ENCODE results near the gene TMEM126B.
"Not testable (repeated sequence)": the region's sequence is repeated elsewhere in the genome, so short reads cannot be mapped to it uniquely, and the experiment has no call there.

Gene TMEM126B

DNA sequence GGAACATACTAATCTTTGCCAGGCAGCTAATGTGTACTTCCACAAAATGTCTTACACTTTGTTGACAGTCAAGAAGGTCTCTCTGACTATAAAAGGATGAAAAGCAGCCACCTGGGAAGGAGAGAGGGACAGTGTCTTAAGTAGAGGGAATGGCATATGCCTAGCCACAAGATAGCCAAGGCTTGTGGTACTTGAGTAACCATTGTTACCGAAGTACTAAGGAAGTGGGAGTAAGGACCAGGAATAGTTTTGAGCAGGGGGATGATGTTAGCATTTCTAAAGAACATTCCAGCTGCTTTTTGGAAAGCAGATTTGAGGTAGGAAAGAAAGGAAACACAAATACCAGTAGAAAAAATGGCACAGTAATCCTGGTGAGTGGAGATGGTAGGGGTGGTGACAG is 22.7 kb downstream of the TMEM126B start:
- no peak for DNase-seq

DNA sequence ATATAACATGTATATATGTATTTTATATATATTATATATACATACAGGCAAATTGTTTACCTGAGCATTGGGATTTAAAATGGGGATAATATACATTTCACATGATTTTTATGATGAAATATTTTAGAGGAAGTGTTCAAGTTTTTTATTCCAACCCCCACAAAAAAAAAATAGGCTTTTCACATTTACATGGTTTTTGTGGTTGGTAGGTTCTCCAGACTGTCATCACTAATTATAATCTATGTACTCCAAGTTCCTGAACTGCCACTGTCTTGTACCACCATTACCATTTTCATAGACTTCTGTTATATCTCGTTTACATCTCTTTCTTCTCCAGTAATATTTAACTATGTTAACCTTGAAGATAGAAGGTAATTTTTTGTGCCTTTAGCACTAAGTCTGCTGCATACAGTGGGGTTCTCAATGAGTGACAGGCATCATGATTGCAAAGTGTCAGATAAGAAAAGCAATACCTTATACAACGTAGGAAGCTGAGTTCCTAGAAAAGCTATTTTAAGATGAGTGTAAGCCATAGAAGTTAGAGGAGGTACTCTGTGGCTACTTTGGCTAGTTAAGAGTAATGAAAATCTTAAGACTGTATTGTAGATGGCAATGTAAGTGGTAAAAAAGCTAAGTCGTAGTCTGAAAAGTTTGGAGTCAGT is 24.5 kb downstream of the TMEM126B start:
- DNase-seq: no peak

DNA sequence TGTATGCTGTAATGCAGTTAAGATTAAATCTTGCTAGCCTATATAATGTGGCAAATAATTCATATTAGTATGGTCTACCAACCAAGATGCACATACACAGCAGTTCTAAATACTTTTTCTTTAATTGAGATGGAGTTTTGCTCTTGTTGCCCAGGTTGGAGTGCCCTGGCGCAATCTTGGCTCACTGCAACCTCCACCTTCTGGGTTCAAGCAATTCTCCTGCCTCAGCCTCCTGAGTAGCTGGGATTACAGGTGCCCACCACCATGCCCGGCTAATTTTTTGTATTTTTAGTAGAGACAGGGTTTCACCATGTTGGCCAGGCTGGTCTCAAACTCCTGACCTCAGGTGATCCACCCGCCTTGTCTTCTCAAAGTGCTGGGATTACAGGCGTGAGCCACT is 25.9 kb downstream of the TMEM126B start:
- DNase-seq: not testable (repeated sequence)

DNA sequence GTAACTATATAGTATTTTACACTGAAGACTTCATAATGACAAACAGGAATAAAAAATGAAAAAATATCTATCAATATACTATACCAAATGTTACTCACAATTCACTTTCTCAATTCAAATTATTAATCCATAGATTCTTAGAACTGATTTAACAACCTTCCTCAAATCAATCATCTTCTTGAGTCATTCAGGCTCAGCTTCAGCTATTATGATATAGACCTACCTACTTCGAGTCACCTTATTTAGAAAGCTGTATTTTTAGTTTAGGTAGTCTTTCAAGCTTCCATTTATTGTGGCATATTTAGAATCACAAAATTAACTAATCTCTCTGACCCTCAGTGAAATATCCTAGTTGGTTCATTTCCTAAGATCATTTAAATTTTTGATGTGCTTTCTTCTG is 28.4 kb downstream of the TMEM126B start:
- DNase-seq: no peak

DNA sequence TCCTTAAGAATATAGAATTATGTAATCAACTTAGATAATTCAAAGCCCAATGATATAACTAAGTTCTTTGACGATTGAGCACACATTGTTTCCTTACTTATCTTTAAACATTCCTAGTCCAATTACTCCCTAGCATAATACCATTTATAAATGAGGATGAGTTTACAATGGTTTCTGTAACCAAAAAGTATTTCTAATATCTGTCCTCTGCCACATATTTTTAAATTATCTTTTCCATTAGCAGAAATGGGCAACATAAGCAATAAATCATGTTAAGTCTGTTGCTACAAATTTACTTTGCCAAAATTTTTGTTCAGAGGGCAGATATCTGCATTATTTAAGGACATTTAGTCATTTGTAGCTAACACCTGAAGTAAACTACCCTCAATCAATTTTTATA is 29.8 kb downstream of the TMEM126B start:
- no peak for DNase-seq

DNA sequence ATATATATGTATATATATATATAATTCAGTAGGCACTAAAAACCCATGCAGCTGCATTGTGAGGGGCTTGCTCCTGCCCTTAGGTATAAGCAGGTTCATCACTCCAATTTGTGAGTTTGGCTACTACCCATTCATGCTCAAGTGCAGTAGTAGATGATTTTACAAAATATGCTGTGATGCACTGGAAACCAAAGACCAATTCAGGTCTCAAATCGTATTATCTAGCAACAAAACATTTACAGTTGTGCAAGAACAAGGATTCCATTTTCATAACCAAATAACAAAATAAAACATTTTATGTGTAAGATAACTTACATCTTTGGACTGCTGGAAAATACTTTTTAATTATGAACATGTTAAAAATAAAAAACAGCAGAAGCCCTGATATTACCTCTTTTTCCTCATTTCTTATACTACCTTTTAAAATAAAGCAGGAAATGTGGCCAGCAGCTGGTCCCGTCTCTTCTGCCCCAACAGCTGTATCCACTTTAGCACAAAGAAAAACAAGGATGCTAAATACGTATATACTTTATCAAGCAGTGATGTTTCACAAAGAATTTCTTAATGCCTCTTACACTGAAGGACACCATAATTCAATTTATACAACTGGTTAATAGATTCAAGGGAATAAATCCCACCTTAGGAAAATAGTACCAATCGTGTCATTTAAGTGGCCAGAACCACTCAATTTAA is 33.7 kb downstream of the TMEM126B start:
- no peak for DNase-seq

DNA sequence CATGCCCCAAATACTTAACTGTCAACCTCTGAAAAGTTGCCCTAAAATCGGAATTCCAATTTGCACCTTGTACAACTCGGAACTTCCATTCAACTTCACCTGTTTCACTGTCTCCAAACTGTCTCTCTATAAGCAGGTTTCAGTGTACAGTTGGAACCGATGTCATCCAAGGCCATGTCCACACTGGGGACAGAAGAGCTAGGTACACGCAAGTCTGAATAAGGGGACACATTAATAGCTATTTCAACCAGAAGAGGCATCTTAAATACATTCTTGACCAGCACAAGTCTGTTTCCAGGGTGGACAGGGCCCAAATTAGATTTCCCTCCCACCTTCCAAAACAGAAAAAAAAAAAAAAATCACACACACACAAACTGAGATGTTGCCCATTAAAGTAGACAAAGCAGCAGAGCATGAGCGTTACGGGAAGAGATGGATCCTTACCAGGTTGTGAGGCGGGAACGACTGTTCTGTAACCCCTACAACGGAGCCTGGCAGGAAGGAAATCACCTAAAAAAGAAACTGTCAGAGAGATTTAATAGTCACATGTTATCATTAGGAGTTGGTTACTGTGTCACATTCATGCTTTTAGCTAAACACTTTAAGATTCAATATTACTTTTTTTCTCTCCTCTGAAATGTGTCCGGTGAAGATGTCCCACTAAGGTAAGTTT is 34.8 kb downstream of the TMEM126B start:
- no peak for DNase-seq

DNA sequence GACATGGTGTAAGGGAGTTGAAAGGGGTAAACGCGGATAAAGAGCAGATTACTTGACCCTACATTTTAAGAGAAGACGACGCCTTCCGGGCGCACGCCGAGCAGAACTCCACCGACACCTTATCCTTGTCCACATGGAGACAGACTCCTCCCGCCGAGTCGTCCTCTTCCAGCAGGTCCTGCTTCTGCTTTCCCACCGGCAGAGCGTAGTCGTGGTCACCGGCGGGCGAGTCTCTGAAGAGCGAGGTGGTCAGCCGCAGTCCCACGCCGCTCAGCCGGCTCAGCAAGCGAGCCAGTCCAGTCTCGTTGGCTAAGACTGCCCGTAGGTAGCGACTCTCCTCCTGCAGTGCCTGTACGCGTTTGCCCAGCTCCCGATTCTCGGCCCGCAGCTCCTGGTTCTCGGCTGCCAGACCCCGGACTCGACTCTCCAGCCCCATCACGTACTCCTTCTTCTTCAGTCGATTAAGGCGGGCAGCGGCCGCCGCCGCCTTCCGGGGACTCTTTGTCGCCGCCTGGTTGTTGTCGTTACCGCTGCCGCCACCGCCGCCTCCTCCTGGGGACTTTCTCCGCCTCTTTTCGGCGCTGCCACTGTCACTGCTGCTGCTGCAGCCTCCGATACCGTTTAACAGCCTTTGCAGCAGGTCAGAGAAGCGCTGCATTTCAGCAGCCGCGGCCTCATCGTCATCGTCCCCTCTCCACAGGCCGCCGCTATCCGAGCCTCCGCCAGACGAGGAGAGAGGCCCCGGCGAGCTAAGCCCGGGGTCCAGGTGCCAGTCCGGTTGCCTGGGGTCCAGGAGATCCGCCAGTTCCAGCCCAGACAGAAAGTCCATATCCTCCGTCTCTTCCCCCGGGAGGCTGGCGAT is 35.6 kb downstream of the TMEM126B start:
- peak; percentile 58 for DNase-seq

DNA sequence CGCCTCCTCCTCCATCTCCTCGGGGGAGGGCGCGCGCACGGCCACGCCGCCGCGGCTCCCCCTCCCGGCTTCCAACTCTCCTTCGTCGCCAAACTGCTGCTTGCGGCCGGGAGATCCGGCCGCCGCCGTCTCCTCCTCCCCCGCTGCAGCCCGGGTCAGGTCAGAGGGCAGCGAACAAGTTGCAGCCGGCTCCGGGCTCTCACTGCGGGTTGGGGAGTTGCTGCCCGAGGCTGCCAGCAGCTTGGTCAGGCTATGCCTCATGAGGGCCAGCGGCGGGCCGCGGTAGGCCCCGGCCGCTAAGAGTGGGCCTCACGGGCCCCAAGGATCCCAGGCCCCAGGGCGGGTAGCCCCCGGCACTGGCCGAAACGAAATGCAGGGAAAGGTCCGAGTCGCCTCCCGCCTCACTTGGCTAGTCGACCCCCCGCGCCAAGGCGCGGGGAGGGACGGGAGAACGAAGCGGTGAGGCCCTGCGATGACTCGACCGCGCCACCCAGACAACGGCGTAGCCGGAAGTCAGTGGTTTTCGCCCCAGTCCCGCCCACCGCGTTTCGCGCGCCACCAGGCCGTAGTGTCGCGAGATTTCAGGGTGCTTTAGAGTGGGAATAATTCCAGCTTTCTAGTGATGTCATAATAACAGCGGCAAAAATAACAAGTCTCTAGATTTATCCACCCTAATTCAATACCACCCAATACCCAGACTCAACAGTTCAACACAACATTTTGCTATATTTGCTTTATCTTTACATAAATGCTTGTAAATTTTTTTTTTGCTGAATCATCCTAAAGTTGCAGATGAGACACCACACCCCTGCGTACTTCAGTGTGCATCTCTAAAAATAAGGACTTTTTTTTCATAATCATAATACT is 36.5 kb downstream of the TMEM126B start, which contains the start of gene CREBZF:
Gene CREBZF, minus strand, starts transcription at position 515 of the 867 bp plus-strand sequence. Its CDS starts 254 bp downstream, at position 261.
- DNase-seq: peak; percentile 94

DNA sequence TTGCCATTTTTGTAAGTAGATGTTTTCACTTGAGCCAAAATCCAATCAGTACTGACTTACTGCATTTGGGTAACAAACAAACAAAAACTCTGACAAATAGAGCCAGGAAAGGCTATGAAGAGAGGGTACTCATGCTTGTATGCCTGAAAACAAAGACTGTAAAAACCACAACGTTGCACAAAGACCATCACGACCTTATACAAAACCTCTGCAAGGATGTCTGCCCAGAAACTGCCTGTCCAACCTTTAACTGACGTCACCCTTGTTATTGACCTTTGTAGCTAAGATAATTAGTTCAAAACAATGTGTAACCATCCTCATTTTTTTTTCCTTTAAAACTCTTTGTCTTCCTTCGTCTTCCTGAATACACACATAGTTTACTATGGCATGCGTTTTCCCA is 37.3 kb downstream of the TMEM126B start:
- no peak for DNase-seq

DNA sequence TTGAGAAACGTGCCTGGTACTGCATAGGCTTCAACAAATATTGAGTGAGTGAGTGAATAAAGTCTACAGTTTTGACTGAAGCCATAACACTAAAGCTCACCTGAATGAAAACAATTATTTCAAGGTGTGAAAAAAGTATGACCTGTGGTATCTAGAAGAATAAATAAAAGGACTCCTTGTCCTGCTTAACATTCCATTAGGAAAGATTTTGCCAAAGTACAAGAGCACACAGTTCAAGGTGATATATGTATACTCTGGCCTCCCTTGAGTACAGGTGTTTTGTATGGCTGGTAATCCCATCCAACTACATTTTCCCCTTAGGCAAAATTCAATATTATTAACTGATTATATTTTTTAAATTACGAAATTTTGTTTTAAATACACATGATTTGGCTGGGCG is 38.3 kb downstream of the TMEM126B start:
- DNase-seq: no peak

DNA sequence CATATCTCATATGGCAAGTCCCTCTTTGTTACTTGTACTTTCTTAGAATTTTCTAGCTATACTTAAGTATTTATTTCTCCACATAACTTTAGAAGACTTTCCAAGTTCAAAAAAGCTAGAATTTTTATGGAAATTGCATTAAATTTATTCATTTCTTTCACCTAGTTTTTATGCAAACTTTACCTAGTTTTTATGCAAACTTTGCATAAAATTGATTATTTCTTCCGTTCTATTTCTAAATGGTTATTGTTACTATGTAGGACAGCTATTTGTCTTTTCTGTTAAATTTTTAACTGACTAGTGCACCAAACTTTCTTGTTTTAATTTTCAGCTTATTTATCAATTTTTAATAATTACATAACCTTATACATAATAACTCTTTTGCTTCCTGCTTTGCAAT is 39.8 kb downstream of the TMEM126B start:
- DNase-seq: no peak

DNA sequence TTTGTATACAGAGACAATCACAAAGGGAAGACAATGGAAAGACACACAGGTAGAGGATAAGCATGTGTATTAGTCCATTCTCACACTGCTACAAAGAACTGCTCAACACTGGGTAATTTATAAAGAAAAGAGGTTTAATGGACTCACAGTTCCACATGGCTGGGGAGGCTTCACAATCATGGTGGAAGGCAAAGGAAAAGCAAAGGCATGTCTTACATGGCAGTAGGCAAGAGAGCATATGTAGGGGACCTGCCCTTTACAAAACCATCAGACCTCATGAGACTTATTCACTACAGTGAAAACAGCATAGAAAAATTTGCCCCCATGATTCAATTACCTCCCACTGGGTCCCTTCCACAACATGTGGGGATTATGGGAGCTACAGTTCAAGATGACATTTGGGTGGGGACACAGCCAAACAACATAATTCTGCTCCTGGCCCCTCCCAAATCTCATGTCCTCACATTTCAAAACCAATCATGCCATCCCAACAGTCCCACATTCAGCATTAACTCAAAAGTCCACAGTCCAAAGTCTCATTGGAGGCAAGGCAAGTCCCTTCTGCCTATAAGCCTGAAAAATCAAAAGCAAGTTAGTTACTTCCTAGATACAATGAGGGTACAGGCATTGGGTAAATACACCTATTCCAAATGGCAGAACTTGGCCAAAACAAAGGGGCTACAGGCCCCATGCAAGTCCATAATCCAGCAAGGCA is 42.7 kb downstream of the TMEM126B start:
- not testable (repeated sequence) for DNase-seq

DNA sequence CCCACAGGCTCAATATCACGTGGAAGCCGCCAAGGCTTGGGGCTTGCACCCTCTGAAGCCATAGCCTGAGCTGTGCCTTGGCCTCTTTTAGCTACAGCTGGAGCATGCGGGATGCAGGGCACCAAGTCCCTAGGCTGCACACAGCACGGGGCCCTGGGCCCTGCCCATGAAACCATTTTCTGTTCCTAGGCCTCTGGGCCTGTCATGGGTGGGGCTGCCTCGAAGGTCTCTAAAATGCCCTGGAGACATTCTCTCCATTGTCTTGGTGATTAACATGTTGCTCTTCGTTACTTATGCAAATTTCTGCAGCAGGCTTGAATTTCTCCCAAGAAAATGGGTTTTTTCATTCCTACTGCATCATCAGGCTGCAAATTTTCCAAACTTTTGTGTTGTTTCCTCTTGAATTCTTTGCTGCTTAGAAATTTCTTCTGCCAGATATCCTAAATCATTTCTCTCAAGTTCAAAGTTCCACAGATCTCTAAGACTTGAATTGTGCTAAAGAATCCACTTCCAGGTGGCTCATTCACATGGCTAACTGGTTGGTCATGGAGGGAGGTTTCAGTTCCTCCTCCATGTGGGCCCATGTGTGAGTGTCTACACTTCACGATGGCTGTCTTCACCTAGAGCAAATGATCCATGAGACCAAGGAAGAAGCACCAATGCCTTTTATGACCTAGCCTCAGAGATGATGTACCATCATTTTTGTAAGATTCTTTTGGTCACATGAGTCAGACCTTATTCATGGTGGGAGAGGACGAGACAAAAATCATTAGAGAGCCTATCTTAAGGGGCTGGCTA is 43.9 kb downstream of the TMEM126B start:
- DNase-seq: peak; percentile 39

DNA sequence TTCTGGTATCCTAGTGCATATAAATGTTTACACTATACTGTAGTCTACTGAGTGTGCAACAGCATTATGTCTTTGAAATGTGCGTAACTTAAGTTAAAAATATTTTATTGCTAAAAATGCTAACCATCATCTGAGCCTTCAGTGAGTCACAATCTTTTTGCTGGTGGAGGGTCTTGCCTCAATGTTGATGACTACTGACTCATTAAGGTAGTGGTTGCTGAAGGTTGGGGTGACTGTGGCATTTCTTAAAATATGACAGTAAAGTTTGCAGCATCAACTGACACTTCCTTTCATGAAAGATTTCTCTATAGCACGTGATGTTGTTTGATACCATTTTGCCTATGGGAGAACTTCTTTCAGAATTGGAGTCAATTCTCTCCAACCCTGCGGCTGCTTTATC is 45.0 kb downstream of the TMEM126B start:
- DNase-seq: no peak

DNA sequence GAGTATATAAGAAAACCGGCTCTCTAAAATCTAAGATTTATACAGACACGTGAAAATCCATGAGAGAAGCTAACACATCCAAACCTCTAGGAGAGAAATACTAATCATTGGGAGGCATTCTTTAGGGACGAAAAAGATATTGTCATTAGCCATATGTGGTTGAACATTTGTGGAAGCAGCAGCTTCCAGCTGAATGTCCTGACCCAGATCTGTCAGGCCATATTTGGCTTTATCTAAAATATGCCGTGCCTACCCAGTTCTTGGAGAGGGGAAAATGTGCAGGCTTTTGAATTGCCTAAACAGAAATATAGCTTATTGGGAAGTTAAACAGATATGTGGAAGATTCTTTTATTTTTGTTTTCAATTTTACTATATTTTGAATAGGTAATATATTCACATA is 51.2 kb downstream of the TMEM126B start:
- no peak for DNase-seq

DNA sequence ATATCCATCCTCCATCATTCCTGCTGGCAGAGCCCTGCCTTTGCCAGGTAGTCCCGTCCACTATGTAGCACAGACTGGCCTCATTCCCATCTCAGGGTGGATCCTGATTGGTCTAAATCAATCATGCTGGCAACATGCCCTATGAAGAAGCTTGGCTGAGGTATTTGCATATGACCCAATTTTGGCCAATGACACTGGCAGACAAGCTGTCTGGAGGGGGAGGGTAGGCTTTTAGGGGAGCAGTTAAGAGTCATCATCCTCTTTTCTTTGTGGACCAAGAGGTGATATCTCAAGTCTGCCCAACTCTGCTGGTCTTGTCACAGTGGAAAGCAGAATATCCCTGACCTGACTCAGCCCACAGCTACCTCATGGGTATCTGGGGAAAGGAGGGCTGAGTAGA is 52.5 kb downstream of the TMEM126B start:
- no peak for DNase-seq

DNA sequence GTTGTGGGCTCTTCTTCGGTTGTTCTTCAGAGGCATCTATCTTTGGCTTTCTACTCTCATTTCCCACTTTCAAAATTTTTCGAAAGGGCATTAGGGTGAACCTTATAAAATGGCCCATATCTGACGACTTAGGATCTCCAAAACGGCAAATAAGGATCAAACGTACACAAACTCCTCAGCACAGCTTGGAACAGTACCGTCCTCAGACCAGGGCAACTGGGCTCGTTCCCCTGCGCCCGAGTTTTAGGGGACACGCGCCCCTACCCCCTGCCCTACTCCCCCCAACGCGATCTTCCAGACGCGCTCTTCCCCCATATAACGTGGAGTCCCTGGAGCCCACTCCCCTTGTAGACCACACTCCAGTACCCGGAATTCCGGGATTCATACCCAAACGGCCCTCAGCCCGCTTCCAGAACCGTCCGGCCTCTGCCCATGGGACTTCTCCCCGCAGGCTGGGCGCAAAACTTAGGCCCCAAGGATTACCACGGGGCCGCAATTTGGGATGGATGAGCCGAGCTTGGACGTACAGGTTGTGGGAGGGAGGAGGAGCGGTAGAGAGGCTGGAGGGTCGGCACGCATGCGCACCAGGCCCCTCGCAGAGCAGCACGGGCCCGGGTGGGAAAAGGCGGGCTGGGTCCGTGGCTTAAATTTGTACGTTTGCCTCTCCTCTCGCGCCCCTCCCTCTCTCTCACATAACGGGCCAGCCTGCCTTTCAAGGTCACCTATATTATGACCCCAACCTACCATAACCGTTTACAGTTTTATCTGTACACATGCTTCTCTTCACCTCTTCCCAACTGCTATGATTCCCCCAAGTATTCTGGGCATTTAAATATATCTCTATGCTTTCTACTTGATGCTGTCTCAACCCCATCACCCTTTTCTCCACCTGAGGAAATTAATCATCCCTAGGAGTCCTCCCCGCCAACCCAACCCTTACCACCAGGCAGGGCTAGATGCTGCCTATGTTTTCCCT is 54.2 kb downstream of the TMEM126B start:
- DNase-seq: peak; percentile 37

DNA sequence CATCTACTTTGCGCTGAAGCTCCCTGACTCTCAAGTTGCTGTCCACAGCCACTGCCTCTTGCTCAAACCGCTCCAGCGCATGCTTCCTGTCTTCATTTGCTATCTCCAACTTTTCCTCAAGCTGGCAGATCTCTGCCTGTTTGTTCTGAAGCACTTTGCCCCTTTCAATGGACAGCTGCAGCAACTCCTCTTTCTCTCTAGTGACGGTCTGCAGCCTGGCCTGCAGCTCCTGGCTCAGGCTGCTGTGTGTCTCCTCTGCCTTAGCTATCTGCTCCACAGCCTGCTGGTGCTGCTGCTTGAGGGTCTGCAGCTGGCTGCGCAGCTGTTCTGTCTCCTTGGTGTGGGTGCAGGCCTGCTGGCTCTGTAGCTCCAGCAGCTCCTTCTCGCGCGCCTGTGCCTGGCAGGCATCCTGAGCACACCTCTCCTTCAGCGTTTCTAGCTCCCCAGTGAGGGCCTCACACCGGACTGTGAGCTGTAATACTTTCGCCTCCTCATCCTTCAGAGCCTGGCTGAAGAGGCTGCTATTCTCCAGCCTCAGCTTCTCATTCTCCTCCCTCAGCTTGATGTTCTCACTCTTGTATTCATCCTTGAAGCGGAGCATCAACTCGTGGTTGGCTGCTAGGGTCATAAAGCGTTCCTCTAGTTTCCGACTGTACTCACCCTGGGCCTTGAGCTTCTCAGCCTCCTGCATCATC is 56.9 kb downstream of the TMEM126B start:
- peak; percentile 40 for DNase-seq

Data from HCEC 1CT (cell line).